ENCODE results near the gene TFCP2. TPM values are rescaled to one million over a fixed set of nuclear protein-coding genes. Genes with fewer than 3 reads are reported as not detected.

The TFCP2 gene
- total and polyA plus RNA-seq, 8 donors, result 6.7 to 56.2 (median 9.2) TPM

DNA sequence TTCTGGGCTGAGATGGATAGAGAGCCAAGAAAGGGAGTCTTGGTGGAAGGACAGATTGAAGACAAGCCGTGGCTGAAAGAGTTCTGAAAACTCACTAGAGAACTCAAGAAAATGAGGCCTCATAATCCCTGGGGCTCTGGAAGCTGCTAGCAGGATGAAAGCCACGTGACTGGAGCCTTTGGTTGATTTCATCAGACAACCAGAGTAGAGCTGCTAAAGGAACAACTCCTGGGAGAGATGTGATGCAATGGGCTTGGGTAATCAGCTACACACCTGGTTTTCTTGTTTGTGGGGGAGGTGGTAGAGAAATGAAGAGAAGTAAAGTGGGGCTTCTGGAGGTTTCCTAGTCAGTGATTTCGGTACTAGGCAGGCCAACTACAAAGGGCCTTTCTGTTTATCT is 102.9 kb downstream of the TFCP2 start:
- Histone ChIP-seq H3K9me3 (no peaks in the 10 kb centered on the region), H3K4me1 (peaks cover 0 to 4% (median 0%) of the 10 kb centered on the region in 4 donors), H3K27me3 (no peaks in the 10 kb centered on the region), H3K4me3 (no peak overlapping the region), H3K36me3 (peaks cover 71 to 95% (median 93%) of the 10 kb centered on the region in 4 donors), H3K27ac (no peak overlapping the region)
- intact Hi-C loops (cut with DNase I; ENCODE audit: low total_unique reads), result no loop called here
- no peak for DNase-seq
- 79 to 97% (median 89%) methylated on average over 3 of the region's 3 CpGs for WGBS, 5 donors
- TF ChIP-seq, protein P1, sequence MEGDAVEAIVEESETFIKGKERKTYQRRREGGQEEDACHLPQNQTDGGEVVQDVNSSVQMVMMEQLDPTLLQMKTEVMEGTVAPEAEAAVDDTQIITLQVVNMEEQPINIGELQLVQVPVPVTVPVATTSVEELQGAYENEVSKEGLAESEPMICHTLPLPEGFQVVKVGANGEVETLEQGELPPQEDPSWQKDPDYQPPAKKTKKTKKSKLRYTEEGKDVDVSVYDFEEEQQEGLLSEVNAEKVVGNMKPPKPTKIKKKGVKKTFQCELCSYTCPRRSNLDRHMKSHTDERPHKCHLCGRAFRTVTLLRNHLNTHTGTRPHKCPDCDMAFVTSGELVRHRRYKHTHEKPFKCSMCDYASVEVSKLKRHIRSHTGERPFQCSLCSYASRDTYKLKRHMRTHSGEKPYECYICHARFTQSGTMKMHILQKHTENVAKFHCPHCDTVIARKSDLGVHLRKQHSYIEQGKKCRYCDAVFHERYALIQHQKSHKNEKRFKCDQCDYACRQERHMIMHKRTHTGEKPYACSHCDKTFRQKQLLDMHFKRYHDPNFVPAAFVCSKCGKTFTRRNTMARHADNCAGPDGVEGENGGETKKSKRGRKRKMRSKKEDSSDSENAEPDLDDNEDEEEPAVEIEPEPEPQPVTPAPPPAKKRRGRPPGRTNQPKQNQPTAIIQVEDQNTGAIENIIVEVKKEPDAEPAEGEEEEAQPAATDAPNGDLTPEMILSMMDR (IDR thresholded peaks at IDR 0.05), result no peak
- TF ChIP-seq POLR2A (IDR thresholded peaks at IDR 0.05), result no peak
- TF ChIP-seq EP300 (IDR thresholded peaks at IDR 0.05), result no peak
- TF ChIP-seq POLR2AphosphoS5 (IDR thresholded peaks at IDR 0.05), result no peak

DNA sequence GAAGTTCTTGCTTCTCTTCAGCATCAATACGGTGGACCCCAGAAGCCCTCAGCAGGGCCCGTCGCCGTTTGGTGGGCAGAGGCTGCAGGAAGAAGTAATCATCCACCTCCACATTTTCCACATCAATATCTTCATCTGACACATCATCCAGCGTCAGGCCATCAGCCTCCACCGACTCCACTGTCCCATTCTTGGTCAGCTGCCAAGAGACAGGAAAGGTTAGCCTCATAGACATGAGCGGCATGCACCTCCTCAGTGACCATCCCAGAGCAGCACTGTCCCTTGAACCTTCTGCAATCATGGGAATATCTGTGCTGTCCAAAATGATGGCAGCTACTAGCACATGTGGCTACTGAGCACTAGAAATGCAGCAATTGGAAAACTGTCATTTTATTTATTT is 105.2 kb downstream of the TFCP2 start:
- TF ChIP-seq EP300 (IDR thresholded peaks at IDR 0.05) (no peak), POLR2AphosphoS5 (IDR thresholded peaks at IDR 0.05) (no peak), POLR2A (IDR thresholded peaks at IDR 0.05) (no peak)
- TF ChIP-seq, protein P1 (IDR thresholded peaks at IDR 0.05), result no peak
- 72 to 89% (median 77%) methylated on average over 7 of the region's 7 CpGs for WGBS, 5 donors
- H3K9me3 ChIP-seq, result no peaks in the 10 kb centered on the region

DNA sequence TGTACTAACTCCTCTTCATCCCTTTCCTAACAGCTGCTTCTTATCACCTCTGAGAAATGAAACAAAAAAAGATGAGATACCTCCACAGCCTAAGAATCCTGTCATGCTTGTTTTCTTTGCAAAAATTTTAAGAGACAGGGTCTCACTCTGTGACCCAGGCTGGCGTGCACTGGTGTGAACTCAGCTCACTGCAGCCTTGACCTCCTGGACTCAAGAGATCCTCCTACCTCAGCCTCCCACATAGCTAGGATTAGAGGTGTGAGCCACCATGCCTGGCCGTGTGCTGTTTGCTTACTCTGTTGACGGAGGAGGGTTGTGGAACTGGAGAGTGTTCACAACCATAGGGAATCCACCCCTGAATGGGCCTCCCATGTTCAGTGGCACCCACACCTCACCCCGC is 105.7 kb downstream of the TFCP2 start:
- TF ChIP-seq POLR2A (IDR thresholded peaks at IDR 0.05), result no peak
- WGBS, 5 donors, result 67 to 85% (median 70%) methylated on average over 4 of the region's 4 CpGs
- no peaks in the 10 kb centered on the region for H3K9me3 ChIP-seq
- intact Hi-C loops (cut with DNase I; ENCODE audit: low total_unique reads), result no loop called here
- H3K27ac ChIP-seq, result no peak overlapping the region
- H3K36me3 ChIP-seq, result peaks cover 80 to 100% (median 100%) of the 10 kb centered on the region in 4 donors
- no peak overlapping the region for H3K4me3 ChIP-seq
- peaks cover 0 to 5% (median 0%) of the 10 kb centered on the region in 4 donors for H3K4me1 ChIP-seq
- no peak for DNase-seq
- no peaks in the 10 kb centered on the region for H3K27me3 ChIP-seq

More for the DNA sequence above, 105.2 kb downstream of the TFCP2 start:
- Histone ChIP-seq H3K27ac (no peak overlapping the region), H3K4me1 (peaks cover 0 to 5% (median 0%) of the 10 kb centered on the region in 4 donors), H3K4me3 (no peak overlapping the region), H3K27me3 (no peaks in the 10 kb centered on the region), H3K36me3 (peaks cover 80 to 100% (median 99%) of the 10 kb centered on the region in 4 donors)
- DNase-seq, result no peak
- intact Hi-C loops (cut with DNase I; ENCODE audit: low total_unique reads), result no loop called here

DNA sequence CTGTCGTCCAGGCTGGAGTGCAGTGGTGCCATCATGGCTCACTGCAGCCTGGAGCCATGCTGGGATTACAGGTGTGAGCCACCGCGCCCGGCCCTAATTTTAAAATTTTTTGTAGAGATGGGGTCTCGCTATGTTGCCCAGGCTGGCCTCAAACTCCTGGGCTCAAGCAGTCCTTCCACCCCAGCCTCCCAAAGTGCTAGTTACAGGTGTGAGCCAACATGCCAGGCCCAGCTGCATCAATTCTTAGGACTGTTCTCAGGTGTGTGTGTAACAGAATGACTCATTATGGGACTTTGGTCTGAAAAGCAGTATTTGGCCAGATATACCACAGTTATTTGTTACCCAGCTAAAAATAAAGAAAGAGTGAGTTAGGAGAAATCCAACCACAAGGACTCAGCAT is 107.4 kb downstream of the TFCP2 start:
- WGBS, 5 donors, result 93 to 98% (median 97%) methylated on average over 4 to 5 of the region's 5 CpGs
- TF ChIP-seq, protein P1 (IDR thresholded peaks at IDR 0.05), result no peak
- no peak for TF ChIP-seq EP300 (IDR thresholded peaks at IDR 0.05)
- TF ChIP-seq POLR2A (IDR thresholded peaks at IDR 0.05), result no peak
- TF ChIP-seq POLR2AphosphoS5 (IDR thresholded peaks at IDR 0.05), result no peak
- Histone ChIP-seq H3K27me3 (no peaks in the 10 kb centered on the region), H3K27ac (no peak overlapping the region), H3K4me3 (no peak overlapping the region), H3K9me3 (no peaks in the 10 kb centered on the region), H3K36me3 (peaks cover 77 to 100% (median 100%) of the 10 kb centered on the region in 4 donors), H3K4me1 (peaks cover 0 to 5% (median 0%) of the 10 kb centered on the region in 4 donors)
- DNase-seq, result no peak
- intact Hi-C loops (cut with DNase I; ENCODE audit: low total_unique reads), result no loop called here

DNA sequence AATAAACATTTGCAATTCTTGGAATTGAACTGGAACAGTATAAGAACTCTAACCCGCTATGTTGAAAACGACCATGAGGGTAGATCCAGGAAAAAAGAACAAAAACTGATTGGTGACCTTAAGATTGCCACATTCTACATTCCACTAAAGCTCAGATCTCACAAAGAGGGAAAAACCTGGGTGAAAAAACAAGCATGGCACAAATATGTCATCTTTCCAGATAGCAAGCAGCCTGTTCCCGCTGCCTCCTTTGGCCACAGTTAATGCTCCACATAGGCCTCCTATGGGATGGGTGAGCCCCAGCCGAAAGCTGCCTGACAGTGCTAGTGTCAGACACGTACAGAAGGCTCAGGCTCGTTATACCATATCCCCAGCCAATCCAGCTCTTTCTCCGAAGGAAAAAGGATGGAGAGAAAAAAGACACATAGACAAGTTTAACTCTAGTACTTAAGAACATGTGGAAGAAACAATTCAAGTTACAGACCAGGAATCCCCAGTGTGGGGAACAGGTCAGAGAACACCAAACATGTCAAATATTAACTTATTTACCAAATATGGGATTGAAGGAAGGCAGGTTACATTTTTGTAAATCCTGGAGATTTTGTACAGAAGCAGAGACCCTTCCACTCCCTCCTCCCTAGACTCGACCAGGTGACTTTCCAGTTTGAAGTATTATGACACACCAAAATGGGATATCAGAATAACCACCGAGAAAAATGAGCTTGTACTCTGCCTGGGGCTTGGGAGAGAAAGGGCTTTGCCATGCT is 110.1 kb downstream of the TFCP2 start:
- 66 to 80% (median 74%) methylated on average over 9 of the region's 9 CpGs for WGBS, 5 donors
- Histone ChIP-seq H3K36me3 (peaks cover 81 to 100% (median 100%) of the 10 kb centered on the region in 4 donors), H3K4me1 (peaks cover 0 to 5% (median 0%) of the 10 kb centered on the region in 4 donors), H3K27ac (peak overlapping the region in 1 of 5 donors; percentile 11), H3K4me3 (no peak overlapping the region), H3K27me3 (no peaks in the 10 kb centered on the region), H3K9me3 (no peaks in the 10 kb centered on the region)
- intact Hi-C loops (cut with DNase I; ENCODE audit: low total_unique reads), result no loop called here
- DNase-seq, result no peak
- no peak for TF ChIP-seq POLR2A (IDR thresholded peaks at IDR 0.05)
- TF ChIP-seq EP300 (IDR thresholded peaks at IDR 0.05), result no peak
- TF ChIP-seq, protein P1 (IDR thresholded peaks at IDR 0.05), result no peak
- TF ChIP-seq POLR2AphosphoS5 (IDR thresholded peaks at IDR 0.05), result no peak
